ENCODE data around the gene ARHGAP42.

Gene ARHGAP42

GRCh38 chr11:100769165-100769564 lies 82.1 kb downstream of the ARHGAP42 start:
- no peak for DNase-seq

- no peak for DNase-seq
Measured at GRCh38 chr11:100769617-100770016, 82.5 kb downstream of the ARHGAP42 start.

DNA sequence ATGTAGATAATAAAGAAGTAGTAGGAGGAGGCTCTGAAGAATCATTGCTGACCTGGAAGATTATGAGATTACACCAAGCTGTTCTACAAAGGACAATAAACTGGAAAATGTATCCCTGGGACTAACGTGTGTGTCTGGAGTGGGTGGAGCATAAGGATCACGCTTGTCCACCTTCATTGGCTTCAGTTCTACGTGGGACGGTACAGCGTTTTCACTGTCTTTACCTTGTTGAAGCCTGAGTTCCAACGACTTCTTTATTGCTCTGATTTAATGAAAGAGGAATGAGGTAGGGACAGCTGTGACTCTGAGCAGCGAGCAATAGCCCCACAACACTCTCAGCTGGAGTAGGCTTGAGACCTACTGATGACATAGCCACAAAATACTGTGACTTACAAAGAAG lies 87.0 kb downstream of the ARHGAP42 start:
- no peak for DNase-seq

DNA sequence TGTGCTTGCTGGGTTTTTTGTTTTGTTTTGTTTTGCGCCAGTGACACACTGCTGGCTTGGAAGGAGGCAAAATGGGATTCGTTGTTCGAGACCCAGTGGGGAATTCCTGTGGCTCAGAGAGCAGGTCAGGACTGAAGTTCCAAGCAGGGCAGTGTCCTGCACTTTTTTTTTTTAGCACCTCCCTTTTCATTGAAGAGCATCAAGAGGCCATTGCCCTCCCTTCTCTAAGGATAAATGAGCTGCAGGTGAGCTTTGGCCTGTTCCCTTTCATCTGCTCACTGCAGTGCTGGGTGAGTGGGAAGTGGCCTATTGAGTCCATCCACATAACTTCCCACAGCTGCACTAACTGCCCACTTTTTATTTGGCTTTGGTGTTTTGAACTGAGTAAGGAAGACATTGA lies 87.8 kb downstream of the ARHGAP42 start:
- DNase-seq, result no peak

GRCh38 chr11:100776212-100776896 lies 89.3 kb downstream of the ARHGAP42 start:
- no peak for DNase-seq

GRCh38 chr11:100777103-100777502 lies 90.0 kb downstream of the ARHGAP42 start:
- no peak for DNase-seq

DNA sequence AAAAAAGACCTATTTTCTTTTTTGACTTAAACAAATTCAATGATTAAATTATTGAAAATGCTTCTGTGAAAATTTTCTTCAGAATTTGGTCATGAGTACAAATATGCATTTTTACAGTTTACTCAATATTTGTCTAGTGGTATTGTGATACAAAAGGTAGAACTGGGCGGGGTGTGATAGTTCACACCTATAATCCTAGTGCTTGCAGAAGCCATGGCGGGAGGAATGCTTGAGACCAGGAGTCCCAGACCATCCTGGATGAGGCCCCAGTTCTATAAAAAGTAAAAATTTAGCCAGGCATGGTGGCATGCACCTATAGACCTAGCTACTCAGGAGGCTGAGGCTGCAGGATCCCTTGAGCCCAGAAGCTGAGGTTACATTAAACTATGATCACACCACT lies 90.6 kb downstream of the ARHGAP42 start:
- no peak for DNase-seq

GRCh38 chr11:100778166-100778785 lies 91.2 kb downstream of the ARHGAP42 start:
- no peak for DNase-seq

DNA sequence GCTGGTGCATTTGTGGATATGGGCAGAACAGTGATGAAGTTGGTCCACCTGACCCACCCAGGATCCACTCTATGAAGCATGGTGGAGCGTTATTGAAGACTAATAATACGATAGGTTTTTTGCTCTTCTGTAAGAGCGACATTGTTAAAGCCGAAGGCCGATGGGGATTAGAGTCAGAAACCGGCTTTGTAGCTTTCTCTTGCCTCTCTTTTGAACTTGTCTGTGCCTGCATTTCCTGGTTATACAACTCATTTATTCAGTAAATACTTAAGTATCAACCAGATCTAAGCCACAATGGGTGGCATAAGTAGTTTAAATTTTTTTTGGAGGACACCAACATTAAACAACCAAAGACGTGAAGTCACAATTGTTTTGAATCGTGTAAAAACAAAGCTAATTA lies 93.4 kb downstream of the ARHGAP42 start:
- no peak for DNase-seq

- DNase-seq, result no peak
Measured at GRCh38 chr11:100785148-100785983, 98.3 kb downstream of the ARHGAP42 start.

GRCh38 chr11:100788561-100789295 lies 101.6 kb downstream of the ARHGAP42 start:
- no peak for DNase-seq

- DNase-seq, result no peak
Measured at GRCh38 chr11:100789500-100789899, 102.4 kb downstream of the ARHGAP42 start.

DNA sequence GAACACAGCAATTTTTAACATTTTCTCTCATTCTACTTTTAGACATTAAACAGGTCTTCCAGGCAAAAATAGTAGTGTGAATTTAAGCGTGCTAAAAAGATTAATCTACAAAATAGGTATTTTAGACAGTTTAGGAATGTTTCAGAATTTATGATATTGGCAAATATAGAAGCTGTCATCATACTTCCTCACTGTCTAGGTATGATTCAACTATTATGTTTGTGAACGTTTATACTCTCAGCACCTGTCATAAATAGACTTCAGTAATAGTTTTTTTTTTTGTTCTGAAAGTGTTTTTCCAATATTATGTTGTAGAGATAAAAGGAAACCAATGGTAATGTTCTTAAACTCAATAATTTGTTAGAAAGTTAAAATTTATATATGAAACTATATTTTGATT lies 103.0 kb downstream of the ARHGAP42 start:
- no peak for DNase-seq

GRCh38 chr11:100791103-100791502 lies 104.0 kb downstream of the ARHGAP42 start:
- no peak for DNase-seq

- no peak for DNase-seq
Measured at GRCh38 chr11:100791860-100792259, 104.8 kb downstream of the ARHGAP42 start.

DNA sequence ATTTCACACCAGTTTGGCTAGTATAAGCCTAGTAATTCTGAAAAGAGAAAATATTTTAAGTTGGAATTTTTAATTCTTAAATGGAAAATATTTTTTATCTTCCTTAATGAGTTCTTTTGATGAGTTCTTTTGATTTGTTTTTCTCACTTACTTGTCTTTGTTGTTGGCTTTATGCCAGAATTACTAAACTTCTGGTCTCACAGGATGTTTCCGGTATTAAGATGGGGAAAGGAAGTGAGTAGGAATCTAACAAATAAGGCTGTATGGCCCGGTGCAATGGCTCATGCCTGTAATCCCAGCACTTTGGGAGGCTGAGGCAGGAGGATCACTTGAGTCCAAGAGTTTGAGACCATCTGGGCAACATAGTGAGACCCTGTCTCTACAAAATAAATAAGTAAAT lies 106.4 kb downstream of the ARHGAP42 start:
- no peak for DNase-seq

DNA sequence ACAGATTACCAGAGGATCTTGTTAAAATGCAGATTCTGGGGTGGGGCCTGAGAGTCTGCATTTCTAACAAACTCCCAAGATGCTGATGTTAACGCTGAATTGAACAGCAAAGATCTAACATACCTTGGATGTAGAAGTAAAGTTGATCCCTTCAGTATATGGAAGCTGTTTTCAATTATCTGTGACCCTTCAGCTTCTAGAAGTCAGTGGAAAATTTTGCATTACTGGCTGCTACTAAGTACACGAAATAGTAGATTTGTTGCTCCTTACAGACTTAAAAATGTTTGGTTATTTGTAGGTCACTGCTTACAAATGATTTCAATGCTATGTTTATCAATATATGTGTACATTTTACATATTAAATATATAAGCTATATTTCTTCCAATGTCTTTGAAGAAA lies 107.4 kb downstream of the ARHGAP42 start:
- DNase-seq, result no peak

DNA sequence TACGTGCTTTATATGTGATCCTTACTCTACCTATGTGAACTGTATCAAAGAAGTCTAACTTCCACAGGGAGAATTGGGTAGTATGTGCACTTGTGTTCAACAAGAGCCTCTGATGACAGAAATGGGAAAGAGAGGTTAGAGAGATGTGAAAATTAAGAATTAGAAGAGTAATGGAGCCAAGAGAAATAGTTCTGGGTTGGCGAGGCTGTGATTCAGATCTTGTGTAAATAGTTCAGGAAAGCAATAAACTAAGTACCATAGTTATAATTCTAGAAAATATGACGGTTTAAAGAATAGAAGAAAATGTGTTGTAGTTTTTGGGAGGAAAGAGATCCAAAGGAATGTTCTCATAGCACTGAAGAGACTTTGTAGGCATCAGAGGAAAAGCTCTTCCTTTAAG lies 112.4 kb downstream of the ARHGAP42 start:
- no peak for DNase-seq

DNA sequence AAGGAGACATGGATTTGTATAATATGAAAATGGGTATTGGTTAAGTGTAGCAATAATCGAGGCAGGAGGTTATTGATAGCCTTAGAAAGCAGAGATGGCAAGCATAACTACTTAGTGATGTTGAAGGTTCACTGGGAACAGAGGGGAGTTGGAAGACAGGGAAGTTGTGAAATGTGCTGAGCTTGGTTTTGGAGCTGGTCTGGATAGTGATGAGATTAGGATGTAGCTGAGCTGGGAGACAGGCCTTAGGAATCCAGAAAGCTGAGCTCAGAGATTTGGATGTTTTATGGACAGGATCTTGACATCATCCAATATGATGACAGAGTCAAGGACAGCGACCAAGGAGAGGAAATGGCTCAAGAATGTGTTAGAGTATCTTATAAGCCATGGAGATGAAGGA lies 113.1 kb downstream of the ARHGAP42 start:
- no peak for DNase-seq

- DNase-seq, result no peak
Measured at GRCh38 chr11:100801225-100801999, 114.3 kb downstream of the ARHGAP42 start.

DNA sequence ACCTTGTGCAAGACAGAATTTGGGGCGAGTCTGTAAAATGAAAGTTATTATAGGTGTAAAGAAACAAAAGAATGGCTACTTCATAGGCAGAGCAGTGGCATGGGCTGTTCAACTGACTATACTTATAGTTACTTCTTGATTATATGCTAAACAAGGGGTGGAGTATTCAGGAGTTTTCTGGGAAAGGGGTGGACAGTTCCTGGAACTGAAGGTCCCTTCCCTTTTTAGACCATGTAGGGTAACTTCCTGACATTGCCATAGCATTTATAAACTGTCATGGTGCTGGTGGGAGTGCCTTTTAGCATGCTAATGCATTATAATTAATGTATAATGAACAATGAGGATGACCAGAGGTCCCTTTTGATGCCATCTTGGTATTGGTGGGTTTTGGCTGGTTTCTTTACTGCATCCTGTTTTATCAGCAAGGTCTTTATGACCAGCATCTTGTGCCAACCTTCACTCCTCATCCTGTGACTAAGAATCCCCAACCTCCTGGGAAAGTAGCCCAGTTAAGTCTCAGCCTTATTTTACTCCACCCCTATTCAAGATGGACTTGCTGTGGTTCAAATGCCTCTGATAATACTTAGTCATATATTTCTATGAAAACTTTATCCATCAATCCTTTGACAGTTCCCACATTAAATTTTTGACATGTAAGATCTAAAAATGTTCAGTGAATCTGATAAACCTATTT lies 118.6 kb downstream of the ARHGAP42 start:
- no peak for DNase-seq

- no peak for DNase-seq
Measured at GRCh38 chr11:100806296-100806695, 119.2 kb downstream of the ARHGAP42 start.

Data from inflammatory macrophage treated with lipopolysaccharide for 1 hour (primary cell).